Measurements from ENCODE around the gene C19orf47.
A peak's percentile ranks its signal among the peaks of the same experiment; 100 is the strongest.

The C19orf47 gene

DNA sequence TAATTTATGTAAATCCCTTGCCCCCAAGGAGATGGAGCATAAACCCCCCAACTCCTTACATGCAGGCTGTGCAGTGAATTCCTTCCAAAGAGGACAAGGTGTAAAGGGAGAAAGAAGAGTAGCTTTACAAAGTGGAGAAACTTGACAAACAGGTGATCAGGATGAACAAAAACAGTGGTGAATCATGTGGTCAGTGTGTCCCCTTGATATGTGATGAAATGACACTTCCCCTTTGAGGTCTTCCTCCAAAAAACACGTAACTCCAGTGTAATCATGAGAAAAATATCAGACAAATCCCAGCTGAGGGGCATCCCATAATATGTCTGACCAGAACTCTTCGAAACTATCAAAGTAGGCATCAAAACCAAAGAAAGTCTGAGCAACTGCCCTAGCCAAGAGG lies 33.5 kb downstream of the C19orf47 start:
- no peak for DNase-seq

DNA sequence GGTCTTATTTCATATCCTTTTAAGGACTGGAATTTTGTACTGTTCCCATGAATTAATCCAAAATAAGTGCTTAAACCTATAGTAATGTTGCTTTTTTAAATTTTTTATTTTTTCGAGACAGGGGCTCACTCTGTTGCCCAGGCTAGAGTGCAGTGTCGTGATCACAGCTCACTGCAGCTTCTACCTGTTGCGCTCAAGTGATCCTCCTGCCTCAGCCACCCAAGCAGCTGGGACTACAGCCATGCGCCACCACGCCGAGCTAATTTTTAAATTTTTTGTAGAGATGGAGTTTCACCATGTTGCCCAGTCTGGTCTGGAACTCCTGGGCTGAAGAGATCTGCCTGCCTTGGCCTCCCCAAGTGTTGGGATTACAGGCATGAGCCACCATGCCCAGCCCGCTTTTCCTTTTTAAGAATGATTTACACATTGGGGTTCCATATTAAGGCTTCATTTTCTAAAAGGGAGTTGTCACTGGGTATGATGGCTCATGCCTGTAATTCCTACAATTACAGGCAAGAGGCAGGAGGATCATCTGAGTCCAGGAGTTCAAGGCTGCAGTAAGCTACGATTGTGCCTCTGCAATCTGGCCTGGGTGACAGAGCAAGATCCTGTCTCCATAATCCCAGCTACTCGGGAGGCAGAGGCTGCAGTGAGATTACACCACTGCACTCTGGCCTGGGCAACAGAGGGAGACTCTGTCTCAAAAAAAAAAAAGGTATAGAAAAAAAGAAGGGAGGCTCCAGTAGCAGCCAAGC lies 34.8 kb downstream of the C19orf47 start:
- DNase-seq: no peak

DNA sequence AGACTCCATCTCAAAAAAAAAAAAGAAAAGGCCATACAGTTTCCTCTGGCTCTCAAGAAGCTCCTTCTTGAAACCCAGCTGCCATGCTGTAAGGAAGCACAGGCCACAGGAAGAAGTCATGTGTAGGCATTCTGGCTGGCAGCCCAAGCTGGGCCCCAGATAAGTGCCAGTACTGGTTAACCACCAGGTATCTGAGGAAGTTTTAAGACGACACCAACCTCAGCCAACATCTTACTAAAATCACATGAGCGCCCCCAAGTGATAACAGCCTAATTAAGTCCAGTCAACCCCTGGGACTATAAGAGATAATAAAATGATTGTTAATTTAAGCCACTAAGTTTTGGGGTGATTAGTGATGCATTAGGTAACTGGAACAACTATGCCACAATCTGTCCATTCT lies 35.7 kb downstream of the C19orf47 start:
- no peak for DNase-seq

- DNase-seq: no peak
Measured at GRCh38 chr19:40309666-40310065, 38.5 kb downstream of the C19orf47 start.

- DNase-seq: peak; percentile 79 to 81
Measured at GRCh38 chr19:40305403-40305802, 42.8 kb downstream of the C19orf47 start.

GRCh38 chr19:40304306-40304705 lies 43.9 kb downstream of the C19orf47 start:
- DNase-seq: no peak

GRCh38 chr19:40303765-40304164 lies 44.4 kb downstream of the C19orf47 start:
- no peak for DNase-seq

DNA sequence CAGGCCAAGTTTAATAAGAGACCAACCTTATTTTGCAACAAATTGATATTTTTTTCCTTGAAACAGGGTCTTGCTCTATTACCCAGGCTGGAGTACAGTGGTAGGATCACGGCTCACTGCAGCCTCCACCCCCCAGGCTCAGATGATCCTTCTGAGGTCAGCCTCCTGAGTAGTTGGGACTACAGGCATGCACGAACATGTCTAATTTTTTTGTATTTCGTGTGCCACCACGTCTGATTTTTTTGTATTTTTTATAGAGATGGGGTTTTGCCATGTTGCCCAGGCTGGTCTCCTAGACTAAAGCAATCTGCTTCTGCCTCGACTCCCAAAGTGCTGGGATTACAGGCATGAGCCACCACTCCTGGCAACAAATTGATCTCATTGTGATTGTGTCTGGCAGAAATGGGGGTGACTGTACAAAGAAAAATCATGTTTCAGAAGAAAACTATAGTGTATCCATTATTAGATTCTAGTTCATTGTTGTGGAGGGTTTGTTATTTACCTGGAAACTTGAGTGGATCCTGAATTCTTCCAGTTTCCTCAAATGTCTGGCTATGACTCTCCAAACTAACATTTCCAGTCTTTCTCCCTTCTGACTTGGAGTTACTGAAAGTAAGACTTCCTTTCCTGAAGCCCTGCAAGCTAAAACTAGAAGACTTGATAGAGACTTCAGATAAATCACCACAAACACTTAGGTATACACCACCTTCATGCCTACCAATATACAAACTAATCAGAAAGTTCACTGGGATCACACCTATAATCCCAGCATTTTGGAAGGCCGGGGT lies 45.8 kb downstream of the C19orf47 start:
- no peak for DNase-seq

DNA sequence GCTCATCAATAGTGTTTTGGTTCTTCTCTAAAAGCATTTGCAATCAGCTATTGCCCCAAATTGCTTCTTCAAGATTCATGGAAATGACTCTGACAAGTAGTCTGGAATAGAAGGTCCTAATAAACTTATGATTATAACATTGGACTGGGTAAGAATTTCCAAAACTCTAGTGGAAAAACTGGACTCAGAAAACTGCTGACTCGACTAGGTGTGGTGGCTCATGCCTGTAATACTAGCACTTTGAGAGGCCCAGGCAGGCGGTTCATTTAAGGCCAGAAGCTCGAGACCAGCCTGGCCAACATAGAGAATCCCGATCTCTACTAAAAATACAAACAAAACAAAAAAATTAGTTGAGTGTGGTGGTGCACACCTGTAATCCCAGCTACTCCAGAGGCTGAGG lies 47.5 kb downstream of the C19orf47 start:
- no peak for DNase-seq

- no peak for DNase-seq
Measured at GRCh38 chr19:40298026-40298425, 50.2 kb downstream of the C19orf47 start.

DNA sequence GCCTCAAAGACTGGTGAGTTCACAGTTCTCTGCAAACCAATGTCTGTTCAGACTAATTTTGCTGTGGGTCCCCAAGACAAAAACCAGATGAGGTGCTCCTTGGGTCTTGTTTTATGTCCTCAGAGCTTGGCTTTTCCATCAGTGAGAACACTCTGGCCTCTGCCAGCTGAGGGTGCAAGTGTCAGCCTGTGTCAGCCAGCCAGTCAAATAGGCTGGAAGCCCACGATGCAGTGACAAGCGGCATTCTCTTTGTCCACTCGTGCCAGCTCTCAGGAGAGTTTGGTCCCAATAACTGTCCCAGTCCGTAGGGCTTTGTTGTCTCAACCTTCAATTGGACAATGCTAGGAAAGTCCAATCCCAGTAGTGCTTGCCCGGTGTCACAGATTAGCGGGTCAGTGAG lies 53.6 kb downstream of the C19orf47 start:
- DNase-seq: no peak

DNA sequence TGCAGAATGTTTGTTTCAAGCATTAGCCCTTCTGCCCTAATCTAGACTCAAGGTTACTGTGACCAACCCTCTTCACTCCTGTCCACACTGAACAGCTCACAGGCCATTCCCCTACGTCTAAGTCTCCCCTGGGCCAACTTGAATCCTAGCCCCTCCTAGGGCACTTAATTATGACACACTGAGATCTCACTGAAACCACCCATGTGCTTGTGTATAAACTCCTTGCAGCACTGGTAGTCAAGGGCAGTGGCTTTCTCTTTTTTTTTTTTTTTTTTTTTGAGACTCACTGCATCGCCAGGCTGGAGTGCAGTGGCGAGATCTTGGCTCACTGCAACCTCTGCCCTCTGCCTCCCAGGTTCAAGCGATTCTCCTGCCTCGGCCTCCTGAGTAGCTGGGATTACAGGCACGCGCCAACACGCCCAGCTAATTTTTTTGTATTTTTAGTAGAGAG lies 61.2 kb downstream of the C19orf47 start:
- no peak for DNase-seq

DNA sequence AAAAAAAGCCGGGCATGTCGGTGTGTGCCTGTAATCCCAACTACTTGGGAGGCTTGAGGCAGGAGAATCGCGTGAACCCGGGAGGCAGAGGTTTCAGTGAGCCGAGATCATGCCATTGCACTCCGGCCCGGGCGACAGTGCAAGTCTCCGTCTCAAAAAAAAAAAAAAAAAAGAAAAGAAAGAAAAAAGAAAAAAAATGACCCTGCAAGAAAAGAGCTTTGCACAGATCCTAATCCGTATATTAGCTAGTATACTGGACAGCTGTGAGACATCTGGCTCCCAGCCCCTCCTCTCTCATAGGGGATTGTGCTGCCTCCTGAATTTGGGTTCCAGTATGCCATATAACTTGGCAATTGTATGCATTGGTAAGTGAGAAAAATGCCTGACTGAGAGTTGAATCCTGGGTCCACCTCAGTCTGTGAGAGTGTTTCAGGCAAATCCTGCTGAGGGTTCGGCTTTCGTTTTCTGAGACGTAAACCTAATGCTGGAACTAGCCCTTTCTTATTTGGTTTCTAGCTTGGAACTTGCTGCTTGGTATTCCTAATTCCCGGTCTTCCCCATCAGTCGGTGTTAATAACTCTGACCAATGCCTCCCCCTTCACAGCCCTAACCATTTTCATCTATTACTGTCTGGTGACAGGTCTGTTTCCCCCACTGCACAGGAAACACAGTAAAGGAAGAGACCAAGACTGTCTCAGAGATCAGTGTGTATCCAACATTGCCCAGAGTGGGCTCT lies 61.8 kb downstream of the C19orf47 start:
- no peak for DNase-seq

DNA sequence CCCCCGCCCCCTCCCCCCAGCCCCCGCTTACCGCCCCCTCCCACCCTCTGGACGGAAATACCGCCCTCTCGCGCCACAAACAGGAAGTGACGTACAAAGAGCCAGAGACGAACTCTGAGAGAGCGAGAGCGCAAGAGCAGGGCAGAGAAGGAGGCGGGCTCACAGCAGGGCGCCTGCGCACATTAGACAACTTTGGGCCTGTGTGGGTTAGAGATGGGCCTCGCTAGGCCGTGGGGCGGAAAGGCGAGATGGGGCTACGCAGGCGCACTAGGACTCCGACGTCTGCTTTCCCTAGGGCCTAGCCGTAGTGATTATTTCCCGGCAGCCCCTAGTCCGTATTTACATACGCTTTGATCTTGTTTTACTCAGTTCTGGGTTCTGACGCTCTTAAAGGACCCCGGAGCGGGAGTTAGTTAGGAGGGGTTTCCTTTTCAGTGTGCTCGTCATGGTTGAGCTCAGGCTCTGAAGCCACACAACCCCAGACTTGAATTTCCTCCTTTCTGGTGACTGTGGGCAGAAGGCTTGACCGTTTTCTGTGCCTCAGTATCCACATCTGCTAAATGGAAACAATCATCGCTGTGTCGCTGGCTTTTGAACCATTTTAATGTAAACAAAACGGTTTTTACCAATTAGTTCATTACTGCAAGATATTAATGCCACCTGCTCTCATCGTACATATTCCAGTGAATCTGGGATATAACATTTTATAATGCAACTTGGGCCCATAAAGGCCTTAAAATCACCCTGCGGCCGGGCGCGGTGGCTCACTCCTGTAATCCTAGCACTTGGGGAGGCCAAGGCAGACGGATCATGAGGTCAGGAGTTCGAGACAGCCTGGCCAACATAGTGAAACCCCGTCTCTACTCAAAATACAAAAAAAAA lies 62.6 kb downstream of the C19orf47 start:
- peak; percentile 100 for DNase-seq

GRCh38 chr19:40284501-40285352 lies 63.5 kb downstream of the C19orf47 start, which contains the start of gene AKT2:
Gene AKT2 (minus strand): TSS chr19:40285345. CDS start chr19:40265267, 20,078 bp downstream.
- DNase-seq: peak; percentile 89 to 90

GRCh38 chr19:40284251-40284500 lies 64.0 kb downstream of the C19orf47 start:
- no peak for DNase-seq

- no peak for DNase-seq
Measured at GRCh38 chr19:40283414-40284250, 64.6 kb downstream of the C19orf47 start.

DNA sequence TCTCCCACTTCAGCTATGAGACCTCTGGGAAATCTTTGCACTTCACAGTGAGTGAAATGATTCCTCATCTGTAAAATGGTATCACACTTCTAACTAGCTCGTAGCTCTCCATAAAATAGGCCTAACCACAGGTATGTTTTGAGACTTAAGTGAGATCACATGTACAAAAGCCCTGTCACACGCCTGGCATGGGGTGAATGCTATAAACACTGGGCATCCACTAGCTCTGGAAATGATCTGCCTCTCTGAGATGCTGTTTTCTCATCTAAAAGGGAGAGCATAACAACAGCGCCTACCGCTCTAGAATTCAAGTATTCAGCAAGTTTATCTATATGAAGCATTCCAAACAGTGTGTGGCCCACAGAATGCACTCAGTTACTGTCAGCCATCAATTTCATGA lies 65.3 kb downstream of the C19orf47 start:
- peak in 1 of 2 donors; percentile 13 for DNase-seq

DNA sequence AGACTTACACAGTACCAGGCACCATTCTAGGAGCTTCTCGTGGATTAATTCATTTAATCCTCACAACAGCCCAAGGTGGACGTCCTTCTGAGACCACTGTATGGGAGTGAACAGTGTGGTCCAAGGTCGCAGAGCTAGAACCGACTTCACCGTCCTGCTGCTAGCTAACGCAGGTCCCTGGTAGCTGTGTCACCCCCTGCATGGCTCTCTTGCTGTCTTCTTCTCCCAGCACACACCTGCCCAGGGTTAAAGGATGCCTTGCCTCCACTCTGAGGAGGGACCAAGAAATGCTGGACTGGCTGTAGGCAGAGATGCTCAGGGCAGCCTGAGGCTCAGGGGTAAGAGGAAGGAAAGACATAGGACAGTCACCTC lies 66.0 kb downstream of the C19orf47 start:
- DNase-seq: no peak

DNA sequence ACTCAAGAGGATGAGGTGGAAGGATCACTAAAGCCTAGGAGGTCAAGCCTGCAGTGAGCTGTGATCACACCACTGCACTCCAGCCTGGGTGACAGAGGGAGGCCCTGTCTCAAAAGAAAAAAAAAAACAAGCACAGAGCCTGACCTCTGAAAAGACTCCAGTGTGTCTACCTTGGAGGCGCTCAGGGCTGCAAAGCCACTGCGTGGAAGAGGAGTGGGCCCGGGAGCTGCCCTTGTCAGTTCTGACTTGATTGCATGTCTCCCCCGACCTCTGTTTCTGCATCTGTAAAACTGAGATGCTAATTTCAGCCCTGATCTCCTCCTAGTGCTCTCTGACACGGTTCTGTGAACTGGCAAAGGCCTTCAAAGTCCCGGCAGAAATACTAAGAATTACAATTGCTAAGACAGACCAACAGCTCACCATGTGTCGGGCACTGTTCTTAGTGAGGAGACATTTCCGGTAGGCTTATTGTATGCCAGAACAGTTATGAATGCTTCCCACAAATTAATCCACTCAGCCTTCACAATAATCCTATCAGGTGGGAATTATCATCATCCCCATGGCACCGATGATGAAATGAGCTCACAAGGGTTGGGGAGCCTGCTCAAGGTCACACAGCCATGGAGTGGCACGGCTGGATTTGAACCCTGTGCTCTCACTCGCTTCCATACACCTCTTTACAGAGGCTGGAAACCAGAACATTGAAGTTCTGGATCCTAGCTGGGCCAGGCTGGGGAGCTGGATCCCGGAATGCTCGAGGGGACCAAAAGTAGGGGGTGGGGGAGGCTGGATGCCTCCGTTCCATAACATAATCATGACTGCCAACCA lies 66.6 kb downstream of the C19orf47 start:
- no peak for DNase-seq

Measured in CD4-positive, alpha-beta T cell treated with Interferon alpha-2 for 1 hour (primary cell).